ENCODE results near the gene KAT8. TPM values are rescaled to one million over a fixed set of nuclear protein-coding genes. Genes with fewer than 3 reads are reported as not detected.

The KAT8 gene
- 76.5 TPM for total RNA-seq

DNA sequence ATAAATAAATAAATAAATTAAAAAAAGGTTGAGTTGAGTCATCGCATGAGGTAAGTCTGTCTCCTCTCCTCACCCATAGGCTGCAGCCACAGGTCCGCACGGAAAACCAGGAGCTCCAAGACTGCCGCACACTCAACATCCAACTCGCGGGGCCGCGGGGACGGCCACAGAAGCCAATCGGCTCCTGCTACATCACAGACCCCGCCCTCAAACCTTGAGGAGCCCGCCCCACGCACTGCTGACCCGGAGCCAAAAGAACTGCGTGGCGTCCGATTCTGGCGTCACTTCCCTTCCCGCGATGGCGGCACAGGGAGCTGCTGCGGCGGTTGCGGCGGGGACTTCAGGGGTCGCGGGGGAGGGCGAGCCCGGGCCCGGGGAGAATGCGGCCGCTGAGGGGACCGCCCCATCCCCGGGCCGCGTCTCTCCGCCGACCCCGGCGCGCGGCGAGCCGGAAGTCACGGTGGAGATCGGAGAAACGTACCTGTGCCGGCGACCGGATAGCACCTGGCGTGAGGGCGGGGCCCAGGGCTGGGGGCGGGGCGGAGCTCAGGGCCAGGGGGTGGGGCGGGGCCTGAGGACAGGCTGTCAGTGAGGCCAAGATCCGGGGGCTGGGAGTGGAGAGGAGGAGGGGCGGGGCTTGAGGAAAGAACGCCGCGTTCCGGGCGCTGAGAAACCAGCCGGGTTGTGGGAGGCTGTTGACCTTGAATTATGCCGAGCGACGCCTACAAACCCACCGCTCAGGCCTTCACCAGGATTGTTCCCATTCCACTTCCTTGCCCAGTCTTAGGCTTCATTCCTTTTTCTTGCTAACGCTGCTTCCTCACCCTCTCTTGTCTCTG, at the start of gene KAT8:
Gene KAT8 (plus strand): TSS at position 281 of the 839 bp plus-strand sequence. CDS start 18 bp downstream, at position 299.
- H3K27me3 ChIP-seq (ENCODE audit: insufficient read depth, low read length) = no peaks in the 10 kb centered on the region
- H3K4me1 ChIP-seq (ENCODE audit: insufficient read depth, low read length) = peaks cover 59% of the 10 kb centered on the region
- H3K9me3 ChIP-seq (ENCODE audit: low read depth, low read length) = no peaks in the 10 kb centered on the region
- H3K4me3 ChIP-seq (ENCODE audit: low read length) = peak within 1 kb of the TSS; percentile 58

DNA sequence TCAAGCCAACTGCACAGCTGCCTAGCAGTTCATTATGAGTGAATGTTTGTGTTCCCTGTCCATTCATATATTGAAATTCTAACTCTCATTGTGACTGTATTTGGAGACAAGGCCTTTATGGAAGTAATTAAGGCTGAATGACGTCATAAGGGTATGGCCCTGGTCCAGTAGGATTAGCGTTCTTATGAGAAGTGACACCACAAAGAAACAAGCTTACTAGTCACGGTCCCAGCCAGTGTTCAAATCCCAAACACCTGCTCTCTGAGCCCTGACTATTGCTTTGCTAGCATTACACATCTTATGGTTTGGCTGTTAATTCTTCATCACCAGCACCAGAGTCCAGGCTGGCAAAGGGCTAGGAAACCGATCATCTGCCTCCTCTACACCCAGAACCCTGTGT, 45.6 kb upstream of the KAT8 start:
- Histone ChIP-seq H3K4me1 (ENCODE audit: insufficient read depth, low read length) (peaks cover 31% of the 10 kb centered on the region), H3K4me3 (ENCODE audit: low read length) (no peak overlapping the region), H3K27me3 (ENCODE audit: insufficient read depth, low read length) (no peaks in the 10 kb centered on the region), H3K9me3 (ENCODE audit: low read depth, low read length) (no peaks in the 10 kb centered on the region)

DNA sequence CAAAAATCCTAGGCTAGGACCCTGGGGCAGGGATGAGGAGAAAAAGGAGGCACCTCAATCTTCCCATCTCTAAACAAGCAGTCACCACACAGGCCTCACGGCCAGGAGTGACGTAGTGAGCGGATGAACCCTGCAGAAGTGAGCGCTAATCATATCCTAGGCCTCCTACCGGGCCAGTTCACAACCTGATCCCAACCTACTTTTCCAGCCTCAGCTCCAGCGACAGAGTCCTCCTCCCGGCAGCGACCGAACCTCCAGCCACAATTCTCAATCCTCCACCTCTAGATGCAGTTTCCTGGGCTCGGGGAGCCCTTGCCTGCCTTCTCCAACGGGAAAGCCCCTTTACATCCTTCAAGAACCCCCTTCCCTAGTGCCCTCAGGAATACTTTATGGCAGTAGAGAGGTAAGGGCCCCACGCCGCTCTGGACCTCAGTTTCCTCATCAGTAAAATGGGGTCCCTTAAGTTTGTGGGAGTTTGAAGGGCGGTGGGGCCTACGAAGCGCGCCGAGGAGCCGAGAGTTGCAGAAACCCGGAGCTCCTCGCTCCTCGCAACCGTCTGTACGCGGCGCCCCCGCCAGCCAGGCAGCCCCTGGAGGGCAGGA, 44.8 kb upstream of the KAT8 start:
- H3K4me1 ChIP-seq (ENCODE audit: insufficient read depth, low read length) = peaks cover 31% of the 10 kb centered on the region
- H3K4me3 ChIP-seq (ENCODE audit: low read length) = peak overlapping the region; percentile 79
- no peaks in the 10 kb centered on the region for H3K27me3 ChIP-seq (ENCODE audit: insufficient read depth, low read length)
- no peaks in the 10 kb centered on the region for H3K9me3 ChIP-seq (ENCODE audit: low read depth, low read length)

DNA sequence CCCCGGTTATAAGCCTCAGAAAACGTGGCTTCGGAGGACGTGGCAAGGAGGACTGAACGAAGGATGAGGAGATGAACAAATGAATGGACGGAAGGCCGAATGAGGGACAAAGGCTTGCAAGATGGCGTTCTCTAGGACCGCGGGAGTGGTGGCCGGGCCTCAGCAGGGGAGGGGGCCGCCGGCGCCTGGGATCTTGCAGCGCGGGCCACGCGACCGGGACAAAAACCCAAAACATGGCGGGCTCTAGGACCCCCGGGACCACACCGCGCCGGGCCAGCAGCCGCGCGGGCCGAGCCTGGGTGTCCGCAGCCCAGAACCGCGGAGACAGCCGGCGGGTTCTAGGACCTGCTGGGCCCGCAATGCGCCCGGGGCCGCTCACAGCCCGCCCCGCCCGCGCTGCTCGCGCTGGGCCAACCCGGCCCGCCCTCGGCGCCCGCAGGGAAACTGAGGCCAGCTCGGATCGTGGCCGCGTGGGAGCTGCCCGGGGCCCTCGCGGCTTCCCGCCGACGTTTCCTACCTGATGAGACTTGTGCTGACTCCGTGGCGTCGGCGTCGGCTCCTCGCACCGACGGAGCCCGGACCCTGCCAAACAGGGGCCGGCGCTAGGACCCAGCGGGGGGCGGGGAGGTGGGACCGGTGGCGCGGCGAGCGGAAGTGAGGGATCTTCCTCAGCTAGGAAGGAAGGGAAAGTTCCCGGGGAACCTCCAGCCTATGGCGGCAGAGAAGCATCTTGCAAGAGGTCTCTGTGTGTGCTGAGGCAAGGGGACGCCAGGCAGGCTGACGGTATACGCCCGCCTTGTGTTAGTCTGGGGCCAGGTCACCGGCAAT, 44.1 kb upstream of the KAT8 start:
- H3K4me1 ChIP-seq (ENCODE audit: insufficient read depth, low read length) = peaks cover 31% of the 10 kb centered on the region
- H3K9me3 ChIP-seq (ENCODE audit: low read depth, low read length) = no peaks in the 10 kb centered on the region
- no peaks in the 10 kb centered on the region for H3K27me3 ChIP-seq (ENCODE audit: insufficient read depth, low read length)
- H3K4me3 ChIP-seq (ENCODE audit: low read length) = peak overlapping the region; percentile 79

DNA sequence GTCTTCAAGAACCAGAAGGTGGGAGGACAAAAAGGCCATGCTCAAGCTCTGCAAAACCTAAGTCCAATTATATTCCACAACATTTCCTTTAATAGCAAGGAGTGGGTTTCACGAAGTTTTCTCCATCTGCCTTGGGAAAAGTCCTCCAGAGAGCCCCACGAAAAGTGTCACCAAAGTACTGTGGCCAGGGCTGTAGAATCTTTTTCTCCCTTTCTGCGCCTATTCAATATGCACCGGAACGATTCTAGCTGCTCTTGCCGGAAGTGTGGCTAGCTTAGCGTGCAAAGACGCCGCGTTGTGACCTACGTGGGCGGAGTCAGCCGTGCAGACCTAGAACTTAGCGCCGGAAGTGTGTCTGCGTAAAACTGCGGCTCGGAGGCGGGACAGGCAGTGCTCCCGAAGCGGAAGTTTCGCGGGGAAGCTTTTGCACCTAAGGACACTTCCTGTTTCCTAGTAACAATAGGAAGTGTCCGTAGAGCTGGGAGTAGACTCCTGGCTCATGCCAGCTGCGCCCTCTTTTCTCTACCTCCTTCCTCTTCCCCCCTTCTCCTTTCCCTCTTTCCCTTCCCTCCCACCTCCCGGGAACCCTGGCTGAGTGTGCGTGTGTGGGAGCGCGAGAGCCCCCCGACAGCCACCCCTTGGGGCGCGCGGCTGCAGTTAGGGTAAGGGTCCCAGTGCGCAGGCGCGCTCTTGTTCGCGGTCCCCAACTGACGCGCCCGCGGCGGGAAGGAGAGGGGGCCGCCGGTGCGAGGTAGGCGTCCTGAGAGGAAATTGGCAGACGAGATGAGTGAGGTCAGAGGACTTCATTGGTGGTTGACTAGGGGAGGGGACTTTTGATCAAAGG, 43.3 kb upstream of the KAT8 start, which contains the start of the genes ZNF646 and ZNF668:
Gene ZNF646 (plus strand): TSS at position 453 of the 844 bp plus-strand sequence. CDS start 1,903 bp downstream, outside the sequence.
Gene ZNF668 (minus strand): TSS at position 271 of the 844 bp plus-strand sequence. CDS start 9,781 bp downstream, outside the sequence.
- Histone ChIP-seq H3K4me3 (ENCODE audit: low read length) (peak within 1 kb of the TSS; percentile 79), H3K27me3 (ENCODE audit: insufficient read depth, low read length) (no peaks in the 10 kb centered on the region)

DNA sequence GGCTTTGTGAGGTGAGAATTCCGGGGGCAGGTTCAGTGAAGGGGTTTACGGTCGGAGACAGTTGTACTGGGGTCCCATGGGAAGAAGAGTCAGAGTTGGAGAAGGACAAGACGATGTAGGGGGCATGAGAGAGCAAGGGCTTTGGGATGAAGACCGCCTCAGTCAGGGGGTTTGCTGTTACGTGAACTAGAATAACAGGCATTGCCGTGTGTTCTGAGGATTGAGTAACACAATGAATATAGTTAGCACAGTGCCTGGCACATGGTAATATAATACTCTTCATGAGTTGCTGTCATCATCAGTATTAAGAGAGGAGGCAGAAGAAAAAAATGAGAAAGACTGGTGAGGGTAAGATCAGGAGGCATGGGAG, 42.7 kb upstream of the KAT8 start:
- Histone ChIP-seq H3K4me1 (ENCODE audit: insufficient read depth, low read length) (peaks cover 38% of the 10 kb centered on the region), H3K4me3 (ENCODE audit: low read length) (peak overlapping the region; percentile 79), H3K9me3 (ENCODE audit: low read depth, low read length) (no peaks in the 10 kb centered on the region), H3K27me3 (ENCODE audit: insufficient read depth, low read length) (no peaks in the 10 kb centered on the region)

More for the DNA sequence above, 43.3 kb upstream of the KAT8 start, which contains the start of the genes ZNF646 and ZNF668:
- Histone ChIP-seq H3K9me3 (ENCODE audit: low read depth, low read length) (no peaks in the 10 kb centered on the region), H3K4me1 (ENCODE audit: insufficient read depth, low read length) (peaks cover 36% of the 10 kb centered on the region)

DNA sequence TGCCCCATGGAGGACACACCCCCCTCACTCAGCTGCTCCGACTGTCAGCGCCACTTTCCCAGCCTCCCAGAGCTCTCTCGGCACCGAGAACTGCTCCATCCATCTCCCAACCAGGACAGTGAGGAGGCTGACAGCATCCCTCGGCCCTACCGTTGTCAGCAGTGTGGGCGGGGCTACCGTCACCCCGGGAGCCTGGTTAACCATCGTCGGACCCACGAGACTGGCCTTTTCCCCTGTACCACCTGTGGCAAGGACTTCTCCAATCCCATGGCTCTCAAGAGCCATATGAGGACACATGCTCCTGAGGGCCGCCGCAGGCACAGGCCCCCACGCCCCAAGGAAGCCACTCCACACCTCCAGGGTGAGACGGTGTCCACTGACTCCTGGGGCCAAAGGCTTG, 41.1 kb upstream of the KAT8 start:
- no peak overlapping the region for H3K4me3 ChIP-seq (ENCODE audit: low read length)
- H3K4me1 ChIP-seq (ENCODE audit: insufficient read depth, low read length) = peaks cover 38% of the 10 kb centered on the region
- no peaks in the 10 kb centered on the region for H3K9me3 ChIP-seq (ENCODE audit: low read depth, low read length)
- no peaks in the 10 kb centered on the region for H3K27me3 ChIP-seq (ENCODE audit: insufficient read depth, low read length)

DNA sequence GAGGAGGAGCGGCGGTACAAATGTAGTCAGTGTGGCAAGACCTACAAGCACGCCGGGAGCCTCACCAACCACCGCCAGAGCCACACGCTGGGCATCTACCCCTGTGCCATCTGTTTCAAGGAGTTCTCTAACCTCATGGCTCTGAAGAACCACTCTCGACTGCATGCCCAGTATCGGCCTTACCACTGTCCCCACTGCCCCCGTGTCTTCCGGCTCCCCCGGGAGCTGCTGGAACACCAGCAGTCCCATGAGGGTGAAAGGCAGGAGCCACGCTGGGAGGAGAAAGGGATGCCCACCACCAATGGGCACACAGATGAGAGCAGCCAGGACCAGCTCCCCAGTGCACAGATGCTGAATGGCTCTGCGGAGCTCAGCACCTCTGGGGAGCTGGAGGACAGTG, 40.4 kb upstream of the KAT8 start:
- Histone ChIP-seq H3K9me3 (ENCODE audit: low read depth, low read length) (no peaks in the 10 kb centered on the region), H3K4me1 (ENCODE audit: insufficient read depth, low read length) (peaks cover 33% of the 10 kb centered on the region), H3K4me3 (ENCODE audit: low read length) (no peak overlapping the region), H3K27me3 (ENCODE audit: insufficient read depth, low read length) (no peaks in the 10 kb centered on the region)

DNA sequence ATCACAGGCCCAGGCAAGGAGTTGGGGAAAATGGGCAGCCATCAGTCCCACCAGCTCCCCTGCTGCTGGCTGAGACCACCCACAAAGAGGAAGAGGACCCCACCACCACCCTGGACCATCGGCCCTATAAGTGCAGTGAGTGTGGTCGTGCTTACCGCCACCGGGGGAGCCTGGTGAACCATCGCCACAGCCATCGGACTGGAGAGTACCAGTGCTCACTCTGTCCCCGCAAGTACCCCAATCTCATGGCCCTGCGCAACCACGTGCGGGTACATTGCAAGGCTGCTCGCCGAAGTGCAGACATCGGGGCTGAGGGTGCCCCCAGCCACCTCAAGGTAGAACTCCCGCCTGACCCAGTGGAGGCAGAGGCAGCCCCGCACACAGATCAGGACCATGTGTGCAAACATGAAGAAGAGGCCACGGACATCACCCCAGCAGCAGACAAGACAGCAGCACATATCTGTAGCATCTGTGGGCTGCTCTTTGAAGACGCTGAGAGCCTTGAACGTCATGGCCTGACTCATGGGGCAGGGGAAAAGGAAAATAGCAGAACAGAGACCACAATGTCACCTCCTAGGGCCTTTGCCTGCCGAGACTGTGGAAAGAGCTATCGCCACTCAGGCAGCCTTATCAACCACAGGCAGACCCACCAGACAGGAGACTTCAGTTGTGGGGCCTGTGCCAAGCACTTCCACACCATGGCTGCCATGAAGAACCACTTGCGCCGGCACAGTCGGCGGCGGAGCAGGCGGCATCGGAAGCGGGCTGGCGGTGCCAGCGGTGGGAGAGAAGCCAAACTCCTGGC, 39.7 kb upstream of the KAT8 start:
- Histone ChIP-seq H3K9me3 (ENCODE audit: low read depth, low read length) (no peaks in the 10 kb centered on the region), H3K27me3 (ENCODE audit: insufficient read depth, low read length) (no peaks in the 10 kb centered on the region), H3K4me1 (ENCODE audit: insufficient read depth, low read length) (peaks cover 25% of the 10 kb centered on the region), H3K4me3 (ENCODE audit: low read length) (no peak overlapping the region)

DNA sequence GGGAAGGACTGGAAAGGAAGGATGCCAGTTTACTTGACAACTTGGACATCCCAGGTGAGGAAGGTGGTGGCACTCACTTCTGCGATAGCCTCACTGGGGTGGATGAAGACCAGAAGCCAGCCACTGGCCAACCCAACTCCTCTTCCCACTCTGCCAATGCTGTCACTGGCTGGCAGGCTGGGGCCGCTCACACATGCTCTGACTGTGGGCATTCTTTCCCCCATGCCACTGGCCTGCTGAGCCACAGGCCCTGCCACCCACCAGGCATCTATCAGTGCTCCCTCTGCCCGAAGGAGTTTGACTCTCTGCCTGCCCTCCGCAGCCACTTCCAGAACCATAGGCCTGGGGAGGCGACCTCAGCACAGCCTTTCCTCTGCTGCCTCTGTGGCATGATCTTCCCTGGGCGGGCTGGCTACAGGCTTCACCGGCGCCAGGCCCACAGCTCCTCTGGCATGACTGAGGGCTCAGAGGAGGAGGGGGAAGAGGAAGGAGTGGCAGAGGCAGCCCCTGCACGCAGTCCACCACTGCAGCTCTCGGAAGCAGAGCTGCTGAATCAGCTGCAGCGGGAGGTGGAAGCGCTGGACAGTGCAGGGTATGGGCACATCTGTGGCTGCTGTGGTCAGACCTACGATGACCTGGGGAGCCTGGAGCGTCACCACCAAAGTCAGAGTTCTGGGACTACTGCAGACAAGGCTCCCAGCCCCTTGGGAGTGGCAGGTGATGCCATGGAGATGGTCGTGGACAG, 38.7 kb upstream of the KAT8 start:
- no peaks in the 10 kb centered on the region for H3K9me3 ChIP-seq (ENCODE audit: low read depth, low read length)
- H3K4me1 ChIP-seq (ENCODE audit: insufficient read depth, low read length) = peaks cover 24% of the 10 kb centered on the region
- H3K4me3 ChIP-seq (ENCODE audit: low read length) = no peak overlapping the region

DNA sequence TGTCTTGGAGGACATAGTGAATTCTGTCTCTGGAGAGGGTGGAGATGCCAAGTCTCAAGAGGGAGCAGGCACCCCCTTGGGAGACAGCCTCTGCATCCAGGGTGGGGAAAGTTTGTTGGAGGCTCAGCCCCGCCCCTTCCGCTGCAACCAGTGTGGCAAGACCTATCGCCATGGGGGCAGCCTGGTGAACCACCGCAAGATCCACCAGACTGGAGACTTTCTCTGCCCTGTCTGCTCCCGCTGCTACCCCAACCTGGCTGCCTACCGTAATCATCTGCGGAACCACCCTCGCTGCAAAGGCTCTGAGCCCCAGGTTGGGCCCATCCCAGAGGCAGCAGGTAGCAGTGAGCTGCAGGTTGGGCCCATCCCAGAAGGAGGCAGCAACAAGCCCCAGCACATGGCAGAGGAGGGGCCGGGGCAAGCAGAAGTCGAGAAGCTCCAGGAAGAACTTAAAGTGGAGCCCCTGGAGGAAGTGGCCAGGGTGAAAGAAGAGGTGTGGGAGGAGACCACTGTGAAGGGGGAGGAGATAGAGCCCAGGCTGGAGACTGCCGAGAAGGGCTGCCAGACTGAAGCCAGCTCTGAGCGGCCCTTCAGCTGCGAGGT, 38.0 kb upstream of the KAT8 start:
- no peaks in the 10 kb centered on the region for H3K9me3 ChIP-seq (ENCODE audit: low read depth, low read length)
- peaks cover 24% of the 10 kb centered on the region for H3K4me1 ChIP-seq (ENCODE audit: insufficient read depth, low read length)
- no peaks in the 10 kb centered on the region for H3K27me3 ChIP-seq (ENCODE audit: insufficient read depth, low read length)
- H3K4me3 ChIP-seq (ENCODE audit: low read length) = no peak overlapping the region

More for the DNA sequence above, 38.7 kb upstream of the KAT8 start:
- no peaks in the 10 kb centered on the region for H3K27me3 ChIP-seq (ENCODE audit: insufficient read depth, low read length)

DNA sequence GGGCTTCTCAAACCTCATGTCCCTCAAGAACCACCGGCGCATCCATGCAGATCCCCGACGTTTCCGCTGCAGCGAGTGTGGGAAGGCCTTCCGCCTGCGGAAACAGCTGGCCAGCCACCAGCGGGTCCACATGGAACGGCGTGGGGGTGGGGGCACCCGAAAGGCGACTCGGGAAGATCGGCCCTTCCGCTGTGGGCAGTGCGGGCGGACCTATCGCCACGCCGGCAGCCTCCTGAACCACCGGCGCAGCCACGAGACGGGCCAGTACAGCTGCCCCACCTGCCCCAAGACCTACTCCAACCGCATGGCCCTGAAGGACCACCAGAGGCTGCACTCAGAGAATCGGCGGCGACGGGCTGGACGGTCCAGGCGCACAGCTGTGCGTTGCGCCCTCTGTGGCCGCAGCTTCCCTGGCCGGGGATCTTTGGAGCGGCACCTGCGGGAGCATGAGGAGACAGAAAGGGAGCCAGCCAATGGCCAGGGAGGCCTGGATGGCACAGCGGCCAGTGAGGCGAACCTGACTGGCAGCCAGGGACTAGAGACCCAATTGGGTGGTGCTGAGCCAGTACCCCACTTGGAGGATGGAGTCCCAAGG, 37.3 kb upstream of the KAT8 start:
- no peaks in the 10 kb centered on the region for H3K27me3 ChIP-seq (ENCODE audit: insufficient read depth, low read length)
- no peak overlapping the region for H3K4me3 ChIP-seq (ENCODE audit: low read length)
- H3K4me1 ChIP-seq (ENCODE audit: insufficient read depth, low read length) = peaks cover 18% of the 10 kb centered on the region
- H3K9me3 ChIP-seq (ENCODE audit: low read depth, low read length) = no peaks in the 10 kb centered on the region

Measured in mononuclear cell (primary cell).